H1 (cell line): Measurements from ENCODE around the gene CXADR. TPM values are rescaled to one million over a fixed set of nuclear protein-coding genes. Genes with fewer than 3 reads are reported as not detected.

ENCODE experiments used
- CTCF ChIA-PET: fragments of 300-600 bp; sonication (Branson Sonifier 250); formaldehyde crosslinking; loops from one replicate; lab custom pipeline; 2021; ENCODE audit not compliant: partially characterized antibody; lab: Charles Lee
- POLR2A ChIA-PET: fragments of 300-600 bp; sonication (Branson Sonifier 250); formaldehyde crosslinking; loops from one replicate; lab custom pipeline; 2021; ENCODE audit warnings: inconsistent platforms; ENCODE audit not compliant: partially characterized antibody; lab: Charles Lee
- DNase-seq, 2 experiments: peaks; one replicate each; pipeline versions ENCODE4 v3.0.0 to v3.0.0-alpha.2; 2010 to 2022; ENCODE audit warnings: low spot score in 2 of 2, low read depth in 1 of 2, mixed read lengths in 1 of 2
- FAIRE-seq: peaks from 2 replicates; lab custom pipeline; 2011; peaks lifted over from hg19 to GRCh38; lab: Jason Lieb, UNC
- H2AFZ ChIP-seq: 2 replicates; pipeline ENCODE4 v1.8.1; 2012; ENCODE audit warnings: low read length, inconsistent platforms
- H2AK5ac ChIP-seq: 2 replicates; pipeline ENCODE4 v1.6.1; 2013; ENCODE audit warnings: low read depth, low read length
- H2BK120ac ChIP-seq: replicated peaks from 2 replicates; pipeline ENCODE3; 2013; ENCODE audit warnings: low read depth, low read length, inconsistent platforms
- H2BK12ac ChIP-seq: 2 replicates; pipeline ENCODE4 v1.6.1; 2013; ENCODE audit warnings: low read depth, low read length
- H2BK15ac ChIP-seq: 2 replicates; pipeline ENCODE4 v1.6.1; 2013; ENCODE audit warnings: low read length
- H2BK20ac ChIP-seq: 2 replicates; pipeline ENCODE4 v1.6.1; 2013; ENCODE audit warnings: low read length
- H2BK5ac ChIP-seq: 2 replicates; pipeline ENCODE4 v1.6.1; 2013; ENCODE audit warnings: low read depth, low read length
- H3K14ac ChIP-seq: 2 replicates; pipeline ENCODE4 v1.6.1; 2013; ENCODE audit warnings: inconsistent platforms; ENCODE audit not compliant: insufficient read length
- H3K18ac ChIP-seq: 2 replicates; pipeline ENCODE4 v1.6.1; 2013; ENCODE audit warnings: low read length; ENCODE audit errors: extremely low read depth
- H3K23ac ChIP-seq: 2 replicates; pipeline ENCODE4 v1.6.1; 2013; ENCODE audit warnings: inconsistent platforms; ENCODE audit not compliant: insufficient read length
- H3K23me2 ChIP-seq: 2 replicates; pipeline ENCODE4 v1.6.1; 2013; ENCODE audit warnings: low read depth, low read length
- H3K27ac ChIP-seq: 2 replicates; pipeline ENCODE4 v1.6.1; 2011; ENCODE audit warnings: low read depth, low read length, inconsistent platforms
- H3K27me3 ChIP-seq, 4 experiments: replicated peaks in 1 of 4; 1 replicate in 1 of 4; 2 replicates in 3 of 4; pipeline versions ENCODE4 v1.6.1 to v1.8.1; 2011 to 2013; ENCODE audit warnings: low read length in 3 of 4, mild to moderate bottlenecking in 3 of 4, inconsistent platforms in 2 of 4, mixed read lengths in 2 of 4, moderate library complexity in 1 of 4; ENCODE audit not compliant: control insufficient read depth in 3 of 4, insufficient read depth in 3 of 4; ENCODE audit errors: extremely low read depth in 1 of 4
- H3K36me3 ChIP-seq, 4 experiments: 2 replicates each; pipeline versions ENCODE4 v1.6.1 to v1.8.1; 2011 to 2013; ENCODE audit warnings: mild to moderate bottlenecking in 4 of 4, low read length in 3 of 4, moderate library complexity in 2 of 4, control low read depth in 1 of 4, inconsistent platforms in 1 of 4; ENCODE audit not compliant: insufficient read depth in 4 of 4, control insufficient read depth in 2 of 4
- H3K4ac ChIP-seq: replicated peaks from 2 replicates; pipeline ENCODE3; 2013; ENCODE audit warnings: low read length, low read depth, mixed read lengths, inconsistent platforms; ENCODE audit not compliant: insufficient read length
- H3K4me1 ChIP-seq, 4 experiments: replicated peaks in 1 of 4; 1 replicate in 1 of 4; 2 replicates in 3 of 4; pipeline versions ENCODE4 v1.6.1 to v1.8.1; 2011 to 2013; ENCODE audit warnings: low read length in 3 of 4, inconsistent platforms in 2 of 4, mixed read lengths in 1 of 4; ENCODE audit not compliant: insufficient read depth in 4 of 4, control insufficient read depth in 3 of 4
- H3K4me2 ChIP-seq, 2 experiments: 2 replicates each; pipeline versions ENCODE4 v1.6.1 to v1.8.1; 2011 to 2013; ENCODE audit warnings: low read depth in 2 of 2, low read length in 2 of 2, control low read depth in 1 of 2, inconsistent platforms in 1 of 2, mild to moderate bottlenecking in 1 of 2; ENCODE audit not compliant: insufficient read depth in 1 of 2
- H3K4me3 ChIP-seq, 4 experiments: fragments of 200-600, 300-600 bp in 1 of 4; sonication (generic), shearing (Covaris generic), sonication (Bioruptor Twin) in 1 of 4; 2 replicates each; pipeline versions ENCODE4 v1.5.1 to v1.8.1; 2011 to 2016; ENCODE audit warnings: low read length in 4 of 4, low read depth in 3 of 4, control low read depth in 2 of 4, inconsistent platforms in 2 of 4, mild to moderate bottlenecking in 2 of 4, mixed read lengths in 1 of 4, moderate library complexity in 1 of 4; ENCODE audit not compliant: insufficient read depth in 2 of 4; ENCODE audit errors: extremely low read depth in 1 of 4
- H3K56ac ChIP-seq: replicated peaks from 2 replicates; pipeline ENCODE3; 2013; ENCODE audit warnings: low read depth, mild to moderate bottlenecking, mixed read lengths, low read length, inconsistent platforms; ENCODE audit not compliant: insufficient read length
- H3K79me1 ChIP-seq: 2 replicates; pipeline ENCODE4 v1.6.1; 2013; ENCODE audit warnings: low read depth, low read length, control low read depth
- H3K79me2 ChIP-seq, 2 experiments: 2 replicates each; pipeline versions ENCODE4 v1.6.1 to v1.8.1; 2012 to 2013; ENCODE audit warnings: low read length in 2 of 2, mild to moderate bottlenecking in 2 of 2, inconsistent platforms in 1 of 2; ENCODE audit not compliant: insufficient read depth in 2 of 2, control insufficient read depth in 1 of 2
- H3K9ac ChIP-seq, 4 experiments: replicated peaks in 1 of 4; 1 replicate in 1 of 4; 2 replicates in 3 of 4; pipeline versions ENCODE4 v1.6.1 to v1.8.1; 2011 to 2013; ENCODE audit warnings: low read depth in 3 of 4, low read length in 3 of 4, control low read depth in 2 of 4, mild to moderate bottlenecking in 2 of 4, moderate library complexity in 2 of 4, inconsistent platforms in 1 of 4; ENCODE audit errors: extremely low read depth in 1 of 4
- H3K9me3 ChIP-seq, 2 experiments: 2 replicates each; pipeline versions ENCODE4 v1.6.1 to v1.8.1; 2012 to 2013; ENCODE audit warnings: mild to moderate bottlenecking in 2 of 2, moderate library complexity in 2 of 2, control low read depth in 1 of 2, inconsistent platforms in 1 of 2, low read depth in 1 of 2, low read length in 1 of 2, mixed read lengths in 1 of 2; ENCODE audit not compliant: insufficient read depth in 2 of 2
- H4K20me1 ChIP-seq, 2 experiments: replicated peaks in 1 of 2; 2 replicates each; pipeline versions ENCODE3 to v1.8.1; 2011 to 2013; ENCODE audit warnings: inconsistent platforms in 2 of 2, low read length in 2 of 2, mild to moderate bottlenecking in 1 of 2; ENCODE audit not compliant: insufficient read depth in 2 of 2, control insufficient read depth in 1 of 2
- H4K5ac ChIP-seq: 2 replicates; pipeline ENCODE4 v1.6.1; 2013; ENCODE audit warnings: low read length, low read depth, mixed read lengths, inconsistent platforms; ENCODE audit not compliant: insufficient read length
- H4K8ac ChIP-seq: 2 replicates; pipeline ENCODE4 v1.8.0; 2013; ENCODE audit warnings: mild to moderate bottlenecking, moderate library complexity, low read length, inconsistent platforms; ENCODE audit not compliant: insufficient read depth; ENCODE audit errors: extremely low read depth
- H4K91ac ChIP-seq: replicated peaks from 2 replicates; pipeline ENCODE3; 2013; ENCODE audit warnings: low read length, mixed read lengths, inconsistent platforms; ENCODE audit not compliant: insufficient read length
- CEBPB ChIP-seq: IDR thresholded peaks from 2 replicates; pipeline ENCODE4 v1.6.1; 2012; ENCODE audit warnings: low read depth, low read length
- GTF2F1 ChIP-seq: IDR thresholded peaks from 2 replicates; pipeline ENCODE4 v1.6.1; 2012; ENCODE audit warnings: low read depth, low read length, improper control_type of control experiment, borderline replicate concordance
- MAFK ChIP-seq: IDR thresholded peaks from 2 replicates; pipeline ENCODE4 v1.6.1; 2012; ENCODE audit warnings: low read depth, mild to moderate bottlenecking, improper control_type of control experiment, low read length
- POLR2AphosphoS5 ChIP-seq: IDR thresholded peaks from 2 replicates; pipeline ENCODE4 v1.6.1; 2011; ENCODE audit warnings: low read depth, low read length
- WGBS, 2 experiments: shearing (Covaris generic) in 1 of 2; methylation state at CpG; one replicate each; pipeline versions ENCODE4 v1.1.6 to v1.1.7; 2013 to 2015; ENCODE audit warnings: low lambda C conversion rate in 2 of 2, mixed read lengths in 2 of 2, inconsistent platforms in 1 of 2, low coverage in 1 of 2, missing lambda C conversion rate in 1 of 2; ENCODE audit not compliant: insufficient replicate concordance in 2 of 2, insufficient coverage in 1 of 2, insufficient read length in 1 of 2; ENCODE audit errors: extremely low coverage in 1 of 2, missing lambda C conversion rate in 1 of 2; 5-methylcytosine and 5-hydroxymethylcytosine counted together
- polyA plus RNA-seq, 7 experiments: library from polyadenylated mRNA; depleted of rRNA in 3 of 7; stranded (reverse) in 5 of 7; unstranded in 2 of 7; fragments of >200 nt in 5 of 7; fragments of 200-250 nt in 2 of 7; gene quantifications; 1 replicate in 5 of 7; 2 replicates in 1 of 7; 4 replicates in 1 of 7; pipeline versions ENCODE4 v1.2.1 to v1.2.3, GENCODE V29; 2011 to 2013; ENCODE audit warnings: missing spikeins in 2 of 7, mixed read lengths in 2 of 7
- total RNA-seq: library from RNA; stranded (reverse); fragmentation: NEBNext Ultra II Directional; extraction: Animal tissue kit (Norgen Biotek cat#: 25700); gene quantifications from 2 replicates; pipeline ENCODE4 v1.2.1, GENCODE V29; 2021

CXADR gene
- total and polyA plus RNA-seq, 2 of the 8 experiments (the other 6 are each of a cell fraction or from before 2014, with no cell fraction given) = 45.6 to 145 TPM

GRCh38 chr21:17583898-17584297, 71.1 kb downstream of the CXADR start:
- Histone ChIP-seq H3K18ac (no peak overlapping the region), H3K14ac (no peak overlapping the region), H2AK5ac (no peak overlapping the region), H3K56ac (no peak overlapping the region), H3K9ac (no peak overlapping the region), H3K4me1 (no peaks in the 10 kb centered on the region), H3K4me3 (no peak overlapping the region), H3K27me3 (no peaks in the 10 kb centered on the region), H3K23ac (no peak overlapping the region), H3K79me1 (no peaks in the 10 kb centered on the region), H2BK120ac (no peak overlapping the region), H4K91ac (no peak overlapping the region), H3K4me2 (no peak overlapping the region), H2BK12ac (no peak overlapping the region), H3K79me2 (no peaks in the 10 kb centered on the region), H3K36me3 (no peaks in the 10 kb centered on the region), H3K4ac (no peak overlapping the region), H2BK15ac (no peak overlapping the region), H2BK5ac (no peak overlapping the region), H4K8ac (no peak overlapping the region), H2BK20ac (no peak overlapping the region), H2AFZ (no peak overlapping the region), H4K20me1 (no peaks in the 10 kb centered on the region), H3K27ac (no peak overlapping the region), H3K9me3 (no peaks in the 10 kb centered on the region), H4K5ac (no peak overlapping the region), H3K23me2 (no peaks in the 10 kb centered on the region)
- 84% methylated on average over 3 of the region's 3 CpGs; no CpG with 5 or more reads in 1 of the 2 experiments for WGBS, 2 experiments
- ChIA-PET CTCF (interaction anchor here (3.0 kb wide), 1 partner anchor 196 kb away, joined by 30 read pairs; no protein-coding TSS in a partner anchor), POLR2A (no interaction called here)
- DNase-seq (no peak), FAIRE-seq (no peak)
- TF ChIP-seq GTF2F1 = no peak
- no peak for TF ChIP-seq CEBPB
- no peak for TF ChIP-seq POLR2AphosphoS5
- TF ChIP-seq MAFK = no peak
